NCI-H2196 (cell line): ENCODE measurements around the gene MBNL1.

Experiments
- DNase-seq: peaks from one replicate; lab custom pipeline; 2025; ENCODE audit not compliant: unreplicated experiment; lab: John Stamatoyannopoulos, UW

MBNL1 gene

DNA sequence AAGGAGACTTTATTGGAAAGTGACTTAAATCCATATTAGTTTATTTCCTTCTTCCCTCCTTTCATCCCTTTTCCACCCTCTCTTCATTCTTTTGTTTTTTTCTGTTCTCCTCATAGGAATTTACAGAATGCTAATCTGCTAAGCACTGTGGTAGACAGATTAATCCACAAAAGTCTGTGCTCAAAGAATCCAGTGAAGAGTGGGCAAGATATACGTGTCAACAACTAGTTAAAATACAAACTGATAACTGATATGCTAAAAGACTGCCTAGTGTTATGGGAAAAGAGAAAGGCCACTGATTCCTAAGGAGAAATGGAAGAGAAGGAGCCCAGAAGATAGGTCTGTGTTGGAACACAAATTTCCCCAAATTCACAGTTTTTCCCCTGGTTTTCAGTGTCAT is 202.2 kb downstream of the MBNL1 start:
- DNase-seq: no peak

DNA sequence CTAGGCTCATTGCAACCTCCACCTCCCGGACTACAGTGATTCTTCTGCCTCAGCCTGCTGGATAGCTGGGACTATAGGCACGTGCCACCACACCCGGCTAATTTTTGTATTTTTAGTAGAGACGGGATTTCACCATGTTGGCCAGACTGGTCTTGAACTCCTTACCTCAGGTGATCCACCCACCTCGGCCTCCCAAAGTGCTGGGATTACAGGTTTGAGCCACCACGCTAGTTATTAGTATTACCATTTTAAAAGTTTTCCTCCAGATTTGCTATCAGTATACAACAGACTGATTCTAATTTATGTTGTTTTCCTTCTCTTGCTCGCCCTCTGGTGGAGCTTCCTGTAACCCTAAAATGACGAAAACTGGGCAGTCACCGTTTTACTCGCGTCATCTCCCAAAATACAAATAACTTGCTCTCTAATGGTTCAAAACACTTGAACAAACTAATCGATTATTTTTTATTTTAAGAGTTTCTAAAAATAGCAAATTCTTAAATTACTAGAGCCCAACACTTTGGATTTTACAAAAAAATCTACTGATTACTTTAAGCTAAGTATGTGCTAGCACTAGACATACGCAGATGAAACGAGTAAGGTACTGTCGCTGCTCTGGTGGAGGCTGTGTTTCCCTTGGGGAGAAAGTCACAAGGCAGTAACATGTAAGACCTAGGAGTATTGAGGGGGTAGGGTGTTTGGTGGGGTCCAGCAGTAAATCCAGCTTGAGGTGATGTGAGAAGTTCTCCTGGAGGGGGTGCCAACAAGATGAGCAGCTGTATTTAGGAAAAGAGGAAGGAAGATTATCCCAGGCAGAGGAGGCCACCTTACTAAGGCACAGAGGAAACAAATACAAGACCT is 203.3 kb downstream of the MBNL1 start:
- peak; percentile 41 for DNase-seq

DNA sequence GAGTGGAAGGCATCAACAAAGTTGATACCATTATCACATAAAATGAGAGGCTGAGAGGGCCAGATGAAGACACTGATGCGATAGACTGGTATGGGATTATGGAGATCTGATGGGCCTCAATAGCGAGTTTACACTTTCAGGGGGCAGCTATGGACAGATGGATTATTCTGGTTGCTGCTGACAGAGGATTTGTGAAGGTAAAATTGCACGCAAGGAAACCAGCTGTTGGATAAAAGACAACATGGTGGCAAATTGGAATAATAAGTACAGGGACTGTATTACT is 203.9 kb downstream of the MBNL1 start:
- DNase-seq: no peak

DNA sequence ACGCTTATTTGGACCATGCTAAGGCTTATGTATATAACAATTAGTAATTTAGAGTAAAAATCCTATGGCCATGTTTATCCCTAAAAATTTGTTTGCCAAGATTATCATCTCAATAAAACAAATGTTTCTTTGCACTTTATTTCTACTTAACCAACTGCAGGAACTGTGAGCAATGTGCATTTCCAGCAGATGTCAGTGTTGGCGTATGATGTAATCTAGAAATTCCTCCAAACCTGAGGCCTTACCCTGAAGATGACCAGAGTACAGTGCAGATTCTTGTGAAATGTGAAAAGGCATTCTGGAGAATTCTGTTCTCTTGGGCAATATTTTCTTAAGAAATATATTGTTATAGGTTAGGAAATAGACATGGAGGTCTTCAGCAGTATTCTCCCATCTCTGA is 205.9 kb downstream of the MBNL1 start:
- DNase-seq: peak; percentile 47

DNA sequence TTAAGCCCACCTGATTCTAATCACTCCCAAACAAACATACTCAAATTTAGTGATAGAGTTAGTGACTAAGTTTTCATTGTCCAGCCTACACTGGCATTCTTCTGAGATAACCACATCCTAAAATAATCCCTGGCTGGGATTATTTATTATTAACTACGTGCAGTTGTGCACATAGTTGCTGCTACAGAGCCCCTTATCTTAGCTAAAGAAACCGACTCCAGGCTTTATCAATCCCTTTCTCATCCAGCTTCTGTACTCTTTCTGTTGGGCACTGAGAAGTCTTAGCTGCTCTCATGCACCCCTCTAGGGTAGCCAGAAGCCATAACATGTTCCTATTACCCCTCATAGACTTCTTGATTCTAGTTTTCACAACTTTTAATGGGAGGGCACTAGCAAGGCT is 208.7 kb downstream of the MBNL1 start:
- DNase-seq: no peak

DNA sequence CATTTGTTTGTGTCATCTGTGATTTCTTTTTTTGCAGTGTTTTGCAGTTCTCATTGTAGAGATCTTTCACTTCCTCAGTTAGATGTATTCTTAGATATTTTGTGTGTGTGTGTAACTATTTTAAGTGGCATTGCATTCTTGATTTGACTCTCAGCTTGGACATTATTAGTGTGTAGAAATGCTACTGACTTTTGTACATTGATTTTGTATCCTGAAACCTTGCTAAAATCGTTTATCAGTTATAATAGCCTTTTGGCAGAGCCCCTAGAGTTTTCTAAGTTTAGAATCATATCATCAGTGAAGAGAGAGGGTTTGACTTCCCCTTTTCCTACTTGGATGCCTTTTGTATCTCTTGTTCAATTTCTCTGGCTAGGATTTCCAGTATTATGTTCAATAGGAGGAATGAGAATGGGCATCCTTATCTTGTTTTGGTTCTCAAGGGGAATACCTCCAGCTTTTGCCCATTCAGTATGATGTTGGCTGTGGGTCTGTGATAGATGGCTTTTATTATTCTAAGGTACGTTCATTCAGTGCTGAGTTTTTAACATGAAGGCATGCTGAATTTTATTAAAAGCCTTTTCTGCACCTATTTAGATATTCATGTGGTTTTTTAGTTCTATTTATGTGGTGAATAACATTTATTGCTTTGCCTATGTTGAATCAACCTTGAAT is 211.7 kb downstream of the MBNL1 start:
- no peak for DNase-seq

DNA sequence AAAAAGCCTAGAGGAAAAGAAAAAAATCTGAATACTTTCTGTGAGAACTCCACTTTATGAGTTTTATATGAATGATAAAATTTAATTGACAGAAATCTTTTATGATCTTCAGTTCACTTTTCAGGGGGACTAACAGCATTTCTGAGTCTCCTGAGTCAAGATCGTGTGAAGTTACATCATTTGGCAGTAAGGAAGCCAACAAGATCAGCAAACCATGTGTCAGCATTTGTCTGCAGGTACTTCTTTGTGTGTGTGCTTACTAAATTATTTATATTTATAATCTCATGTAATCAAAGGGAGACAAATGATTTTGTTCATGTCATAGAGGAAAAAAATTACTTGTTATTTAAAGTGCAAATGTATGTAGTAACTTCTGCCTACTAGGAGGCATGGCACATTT is 217.6 kb downstream of the MBNL1 start:
- no peak for DNase-seq

DNA sequence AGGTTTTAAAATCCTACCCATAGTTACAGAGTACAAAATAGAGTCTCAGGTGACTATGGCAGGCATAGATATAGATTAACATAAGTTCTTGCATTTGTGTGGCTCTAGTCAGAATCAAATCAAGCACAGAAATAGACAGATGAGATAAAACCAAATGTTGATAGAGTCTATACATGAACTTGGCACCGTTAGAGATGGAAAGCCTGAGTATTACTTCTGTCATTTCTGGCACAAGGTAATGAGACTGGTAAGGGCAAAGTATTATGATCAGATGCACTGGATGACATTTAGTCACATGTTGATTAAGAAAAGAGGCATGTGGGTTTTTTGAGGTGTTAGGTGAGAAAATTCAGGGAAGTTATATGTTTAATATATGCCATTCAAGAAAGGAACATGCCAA is 219.7 kb downstream of the MBNL1 start:
- no peak for DNase-seq

DNA sequence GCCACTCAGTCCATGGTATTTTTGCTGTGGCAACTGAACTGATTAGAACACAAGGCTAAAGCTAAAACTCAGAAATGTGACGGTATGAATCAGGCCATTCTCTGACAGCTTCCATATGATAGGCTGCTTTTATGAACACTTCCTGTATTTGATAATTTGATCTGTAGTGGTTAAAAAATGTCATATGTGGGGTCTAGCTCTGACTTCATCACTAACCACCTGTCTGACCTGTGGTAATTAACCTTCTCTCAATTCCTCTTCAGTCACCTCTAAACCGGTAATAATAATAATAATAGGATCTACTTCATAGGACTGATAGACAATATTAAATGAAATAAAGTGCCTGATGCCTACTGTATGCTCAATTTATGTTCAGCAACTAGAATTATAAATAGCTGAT is 223.2 kb downstream of the MBNL1 start:
- no peak for DNase-seq

DNA sequence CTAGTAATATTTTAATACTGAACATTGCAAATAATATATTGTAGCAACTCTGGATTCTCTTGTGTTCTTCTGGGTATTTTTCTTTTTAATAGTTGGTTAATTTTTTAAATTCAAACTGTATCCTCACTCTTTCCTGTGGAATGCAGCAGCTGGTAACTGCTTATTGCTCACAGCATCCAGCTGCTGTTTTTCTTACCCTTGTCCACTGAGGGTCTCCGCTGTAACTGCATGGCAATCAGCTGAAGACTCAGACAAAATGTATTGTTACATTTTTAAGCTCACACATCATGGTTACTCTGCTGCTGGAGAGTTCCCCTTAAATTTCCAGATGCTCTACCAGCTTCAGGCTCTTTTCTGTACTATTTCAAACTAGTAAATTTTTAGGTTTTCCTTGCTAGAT is 227.6 kb downstream of the MBNL1 start:
- no peak for DNase-seq

DNA sequence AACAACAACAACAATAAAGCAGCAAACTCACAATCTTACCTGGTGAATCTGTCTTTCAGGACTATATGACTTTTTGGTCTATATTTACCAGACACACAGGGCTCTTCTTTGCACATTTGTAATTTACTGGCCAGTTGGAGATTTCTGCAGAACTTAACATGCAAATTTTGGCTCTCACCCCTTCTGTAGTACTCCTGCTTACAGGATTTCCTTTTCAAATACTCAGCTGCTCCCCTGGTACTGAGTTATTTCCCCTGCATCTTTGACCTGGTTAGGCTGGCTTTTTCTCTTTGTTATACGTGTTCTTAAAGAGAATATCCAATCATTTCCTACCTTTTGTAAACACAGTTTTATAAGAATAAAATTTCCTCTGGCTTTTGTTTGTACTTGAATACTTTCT is 228.0 kb downstream of the MBNL1 start:
- DNase-seq: no peak

DNA sequence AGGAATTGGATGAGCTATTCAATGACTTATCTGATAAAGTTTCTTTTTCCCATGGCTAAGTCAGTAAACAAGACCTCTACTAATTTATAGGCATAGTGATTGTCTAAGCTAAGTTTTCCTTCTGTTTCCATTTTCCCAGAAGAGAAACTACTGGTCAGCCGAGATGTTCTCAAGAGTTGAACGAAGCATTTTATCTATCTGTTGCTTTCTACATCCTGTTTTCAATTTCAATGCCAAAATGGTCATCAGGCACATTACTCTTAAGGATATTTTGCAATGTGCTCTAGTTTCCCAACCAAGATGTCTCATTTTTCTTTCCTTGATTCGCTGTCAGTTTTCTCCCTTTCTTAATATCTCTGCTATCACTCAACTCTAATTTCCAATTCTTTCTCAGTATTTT is 228.7 kb downstream of the MBNL1 start:
- DNase-seq: no peak

DNA sequence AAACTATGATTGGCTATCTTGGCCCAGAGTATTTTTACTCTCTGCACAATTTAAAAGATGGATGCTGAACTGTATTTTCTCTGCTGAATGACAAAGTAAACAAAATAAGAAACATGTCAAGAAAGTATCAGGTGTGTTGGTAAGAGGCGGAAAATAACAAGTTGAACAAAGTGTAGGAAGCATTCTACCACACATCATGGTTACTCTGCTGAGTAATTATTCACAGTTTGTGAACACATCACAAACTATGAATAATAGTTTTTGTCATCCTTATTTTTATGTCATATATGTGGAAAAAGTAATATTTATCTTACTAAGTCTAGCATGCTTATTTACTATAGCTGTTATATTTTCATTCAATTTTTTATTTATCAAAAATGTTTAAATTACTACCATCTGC is 229.2 kb downstream of the MBNL1 start:
- no peak for DNase-seq

DNA sequence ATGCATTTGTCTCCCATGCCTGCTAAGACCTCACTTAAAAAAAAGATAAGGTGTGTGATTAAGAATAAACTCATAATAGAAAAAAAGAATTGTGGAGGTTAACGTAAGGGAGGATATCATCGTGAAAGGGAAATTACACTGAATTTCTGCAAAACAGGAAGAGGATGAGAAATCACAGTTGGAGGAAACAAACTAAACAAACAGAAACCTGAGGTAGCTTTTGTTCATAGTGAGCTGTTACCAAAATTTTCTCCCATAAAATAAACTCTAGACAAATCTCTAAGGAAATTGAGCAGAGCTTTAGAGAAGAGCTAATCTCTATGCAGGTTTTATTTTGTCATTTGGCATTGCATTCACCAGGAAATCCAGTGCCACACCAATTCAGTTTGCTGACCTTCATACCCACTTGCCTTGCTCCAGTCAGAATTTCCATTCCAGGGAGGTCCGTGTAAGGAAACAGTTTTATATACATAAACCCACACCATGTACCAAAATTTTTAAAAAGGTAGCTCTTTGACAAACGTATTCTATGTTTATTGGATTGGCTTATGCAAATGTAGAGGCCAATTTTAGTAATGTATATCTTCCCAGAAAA is 231.2 kb downstream of the MBNL1 start:
- DNase-seq: no peak

DNA sequence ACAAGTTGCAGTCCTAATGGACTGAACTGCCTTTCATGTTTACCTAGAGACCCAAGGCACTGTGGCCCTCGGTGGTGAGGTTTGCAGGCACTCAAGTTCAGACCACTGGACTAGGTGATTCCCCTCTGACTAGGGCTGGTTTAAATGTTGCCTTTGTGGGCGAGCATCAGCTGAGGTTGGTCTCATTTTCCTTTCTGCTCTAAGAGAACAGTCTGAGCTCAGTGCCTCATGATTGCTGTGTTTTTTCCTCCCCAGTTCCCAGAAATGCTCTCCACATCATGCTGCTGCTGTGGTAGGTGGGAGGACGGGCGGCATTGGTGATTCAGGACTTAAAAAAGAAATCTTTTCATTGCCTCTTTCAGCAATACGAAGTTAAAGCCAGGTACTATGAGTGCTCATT is 237.2 kb downstream of the MBNL1 start:
- DNase-seq: no peak

DNA sequence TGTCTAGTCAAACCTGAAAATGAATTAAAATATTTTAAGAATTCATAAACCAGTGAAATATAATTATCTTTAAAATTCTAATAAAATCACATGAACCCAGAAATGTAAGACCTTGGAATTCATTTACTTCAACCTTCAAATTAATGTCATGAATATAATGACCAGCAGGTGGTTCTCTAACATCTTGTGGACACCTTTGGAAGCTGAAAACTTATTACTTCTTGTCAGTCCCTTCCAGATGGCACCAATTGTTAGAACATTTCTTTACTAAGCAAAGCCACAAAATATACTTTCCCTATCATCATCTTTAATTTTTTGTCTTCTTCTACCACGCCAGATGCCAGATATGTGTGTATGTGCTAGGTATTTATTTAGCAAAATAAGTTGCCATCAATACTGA is 240.0 kb downstream of the MBNL1 start:
- DNase-seq: no peak

DNA sequence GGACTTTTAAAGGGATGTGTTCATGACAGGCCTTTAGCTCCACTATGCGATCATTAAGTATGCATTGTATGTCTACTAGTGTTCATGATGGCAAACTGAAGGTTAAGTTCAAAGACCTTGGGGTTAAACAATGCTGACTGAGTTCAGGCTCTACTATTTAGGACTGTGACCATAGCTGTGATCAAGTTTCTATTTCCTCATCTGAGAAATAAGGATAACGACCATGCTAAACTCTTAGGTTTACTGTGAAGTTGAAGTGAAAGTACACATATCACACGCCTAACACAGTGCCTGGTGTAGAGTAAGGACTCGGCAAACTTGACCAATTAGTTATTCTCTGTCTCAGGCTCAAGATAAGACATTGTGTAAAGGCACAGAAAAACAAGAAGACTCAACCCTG is 243.2 kb downstream of the MBNL1 start:
- DNase-seq: no peak

DNA sequence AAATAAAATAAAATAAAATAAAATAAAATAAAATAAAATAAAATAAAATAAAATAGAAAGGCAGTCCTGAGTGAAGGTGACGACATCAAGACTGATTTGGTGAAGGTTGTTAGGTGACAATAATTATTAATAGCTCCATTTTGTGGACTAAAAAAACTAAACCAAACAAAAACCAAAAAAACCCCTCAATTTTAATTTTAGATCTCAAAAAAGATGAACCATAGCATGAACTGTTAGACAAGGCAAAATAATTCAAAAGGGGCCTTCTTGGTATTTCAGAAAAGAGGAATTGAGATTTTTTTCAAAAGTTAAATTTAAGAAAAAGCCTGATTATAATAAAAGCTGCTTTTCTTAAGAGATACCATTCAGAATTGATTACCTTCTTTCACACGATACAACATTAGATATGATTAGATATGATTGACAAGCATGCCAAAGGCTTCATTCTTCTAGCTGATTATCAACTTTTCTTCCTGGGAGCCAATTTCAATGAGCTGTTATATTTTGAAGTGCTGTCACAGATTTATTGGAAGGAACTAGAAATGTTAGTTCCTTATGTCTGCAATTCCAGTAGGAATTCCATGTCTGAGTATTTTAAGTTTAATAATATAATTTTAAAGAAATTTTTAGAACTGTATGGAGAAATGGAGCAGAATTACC is 244.7 kb downstream of the MBNL1 start:
- no peak for DNase-seq
